Activated CD4-positive, CD25-positive, alpha-beta regulatory T cell (primary cell): ENCODE measurements around the gene PCSK4.
"Not testable (repeated sequence)": the region's sequence is repeated elsewhere in the genome, so short reads cannot be mapped to it uniquely, and the experiment has no call there.

ENCODE experiments used
- DNase-seq, 4 experiments: peaks; one replicate each; lab custom pipeline; 2025; lab: John Stamatoyannopoulos, UW

The PCSK4 gene

GRCh38 chr19:1505012-1505411 lies 14.9 kb upstream of the PCSK4 start:
- no peak for DNase-seq

GRCh38 chr19:1503925-1504773 lies 14.0 kb upstream of the PCSK4 start:
- DNase-seq, result no peak

GRCh38 chr19:1503089-1503924 lies 13.2 kb upstream of the PCSK4 start:
- peak; percentile 23 to 55 (median 44) for DNase-seq

DNA sequence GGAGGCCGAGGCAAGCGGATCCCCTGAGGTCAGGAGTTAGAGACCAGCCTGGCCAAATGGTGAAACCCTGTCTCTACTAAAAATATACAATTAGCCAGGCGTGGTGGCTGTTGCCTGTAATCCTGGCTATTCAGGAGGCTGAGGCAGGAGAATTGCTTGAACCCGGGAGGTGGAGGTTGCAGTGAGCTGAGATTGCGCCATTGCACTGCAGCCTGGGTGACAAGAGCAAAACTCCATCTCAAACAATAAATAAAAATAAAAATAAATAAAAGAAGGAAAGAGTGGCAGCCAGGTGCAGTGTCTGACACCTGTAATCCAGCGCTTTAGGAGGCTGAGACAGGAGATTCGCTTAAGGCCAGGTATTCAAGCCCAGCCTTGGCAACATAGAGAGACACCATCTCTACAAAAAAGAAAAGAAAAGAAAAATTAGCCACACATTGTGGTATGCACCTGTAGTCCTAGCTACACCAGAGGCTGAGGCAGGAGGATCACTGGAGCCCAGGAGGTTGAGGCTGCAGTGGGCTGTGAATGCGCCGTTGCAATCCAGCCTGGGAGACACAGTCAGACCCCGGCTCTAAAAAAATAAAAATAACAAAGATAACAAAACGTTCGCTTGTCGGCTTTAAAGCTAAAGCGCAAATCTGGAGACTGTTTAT lies 12.4 kb upstream of the PCSK4 start:
- no peak for DNase-seq

DNA sequence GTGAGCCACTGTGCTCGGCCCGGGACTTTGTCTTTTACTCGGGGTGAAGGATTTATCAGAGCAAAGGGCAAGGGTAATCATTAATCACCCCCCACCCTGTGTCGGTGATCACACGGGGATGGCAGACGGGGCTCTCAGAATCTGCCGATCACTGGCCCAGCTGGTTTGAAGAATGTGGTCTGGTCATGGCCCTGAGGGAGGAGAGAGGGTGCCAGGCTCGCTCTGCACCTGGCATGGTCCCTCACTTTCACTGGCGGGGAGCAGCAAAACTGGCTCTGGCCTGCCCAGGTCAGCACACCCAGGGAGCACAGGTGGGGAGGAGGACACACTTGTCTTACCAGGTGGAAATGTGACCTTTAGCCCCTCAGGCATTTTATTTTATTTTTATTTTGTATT lies 11.0 kb upstream of the PCSK4 start:
- no peak for DNase-seq

GRCh38 chr19:1499231-1499630 lies 9.1 kb upstream of the PCSK4 start:
- not testable (repeated sequence) for DNase-seq

GRCh38 chr19:1497578-1498235 lies 7.6 kb upstream of the PCSK4 start:
- DNase-seq, result no peak

GRCh38 chr19:1496714-1497577 lies 6.8 kb upstream of the PCSK4 start:
- DNase-seq, result no peak

DNA sequence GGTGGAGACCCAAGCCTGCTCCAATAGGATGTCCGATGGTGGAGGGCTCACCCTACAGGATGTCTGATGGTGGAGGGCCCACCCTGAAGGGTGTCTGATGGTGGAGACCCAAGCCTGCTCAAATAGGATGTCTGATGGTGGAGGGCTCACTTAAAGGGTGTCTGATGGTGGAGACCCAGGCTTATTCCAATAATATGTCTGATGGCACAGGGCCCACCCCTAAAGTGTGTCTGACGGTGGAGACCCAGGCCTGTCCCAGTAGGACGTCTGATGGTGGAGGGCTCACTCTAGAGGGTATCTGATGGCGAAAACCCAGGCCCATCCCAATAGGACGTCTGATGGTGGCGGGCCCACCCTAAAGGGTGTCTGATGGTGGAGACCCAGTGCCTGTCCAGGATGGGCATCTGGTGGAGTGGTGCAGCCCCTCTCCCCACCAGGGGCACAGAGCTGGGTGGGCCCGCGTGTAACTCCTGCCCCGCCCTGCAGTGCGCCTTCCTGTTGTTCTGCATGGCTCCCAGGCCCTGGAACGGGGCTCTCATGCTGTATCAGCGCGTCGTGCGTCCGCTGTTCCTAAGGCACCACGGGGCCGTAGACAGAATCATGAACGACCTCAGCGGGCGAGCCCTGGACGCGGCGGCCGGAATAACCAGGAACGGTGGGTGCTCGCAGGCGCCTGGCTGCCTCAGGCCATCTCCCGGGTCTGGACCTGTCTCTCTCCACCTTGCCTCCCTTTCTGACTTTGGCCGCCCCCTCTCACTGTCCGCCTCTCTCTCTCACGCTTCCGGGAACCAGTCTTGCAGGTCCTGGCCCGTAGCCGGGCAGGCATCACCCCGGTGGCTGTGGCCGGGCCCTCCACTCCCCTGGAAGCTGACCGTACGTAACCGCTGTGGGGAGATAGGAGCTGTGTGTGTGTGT lies 5.9 kb upstream of the PCSK4 start:
- DNase-seq, result no peak

- no peak for DNase-seq
These were observed 5.1 kb upstream of the PCSK4 start for GRCh38 chr19:1495051-1495798.

GRCh38 chr19:1494115-1494815 lies 4.1 kb upstream of the PCSK4 start:
- no peak for DNase-seq

DNA sequence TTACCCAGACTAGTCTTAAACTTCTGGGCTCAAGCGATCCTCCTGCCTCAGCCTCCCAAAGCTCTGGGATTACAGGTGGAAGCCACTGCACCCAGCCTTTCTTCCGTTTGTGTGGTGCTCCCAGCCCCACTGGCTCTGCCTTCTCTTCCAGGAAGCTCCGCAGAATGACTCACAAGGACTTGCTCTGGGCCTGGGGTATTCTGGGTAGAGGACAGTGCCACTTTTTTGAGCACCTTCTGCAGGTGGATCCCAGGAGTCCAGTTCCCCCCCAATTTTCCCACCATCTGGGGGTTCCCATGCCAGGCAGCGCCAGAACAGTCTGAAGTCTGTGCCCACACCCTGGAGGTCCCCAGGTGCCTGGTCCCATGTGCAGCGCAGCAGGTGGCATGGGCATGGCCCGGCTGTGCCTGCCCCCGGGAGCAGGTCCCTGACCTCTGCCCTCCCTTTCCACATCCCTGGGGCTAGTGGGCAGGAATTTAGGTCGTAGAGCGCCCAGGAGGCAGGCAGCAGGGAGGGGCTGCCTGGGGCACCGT lies 2.4 kb upstream of the PCSK4 start:
- no peak for DNase-seq

DNA sequence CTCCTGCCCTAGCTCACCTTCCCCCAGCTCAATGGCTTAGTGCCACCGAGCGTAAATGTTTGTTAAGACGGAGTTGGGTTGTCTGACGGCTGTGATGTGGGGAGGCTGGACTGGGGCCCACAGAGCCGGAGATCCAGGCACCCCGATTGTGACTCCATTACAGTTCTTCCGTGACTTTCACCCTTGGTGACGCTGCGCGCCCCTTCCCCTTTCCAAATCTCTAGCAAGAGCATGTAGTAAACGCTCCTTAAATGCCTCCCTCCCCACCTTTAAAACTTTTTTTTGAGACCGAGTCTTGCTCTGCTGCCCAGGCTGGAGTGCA lies 1.7 kb upstream of the PCSK4 start:
- DNase-seq, result no peak

- DNase-seq, result no peak
These were observed 1.1 kb upstream of the PCSK4 start, which contains the start of gene REEP6 for GRCh38 chr19:1491114-1491848. REEP6 (plus strand) TSS chr19:1491181; CDS start chr19:1491270, 89 bp downstream.

- no peak for DNase-seq
These were observed 463 bp downstream of the PCSK4 start for GRCh38 chr19:1489463-1490310.

- no peak for DNase-seq
These were observed 1.9 kb downstream of the PCSK4 start for GRCh38 chr19:1488282-1488601.
